C4-2B (cell line): Measurements from ENCODE around the gene LPP.

Experiments
- H3K27ac ChIP-seq: fragments of 450-650 bp; 2 replicates; pipeline ENCODE4 v1.5.1; 2017
- ZFX ChIP-seq: fragments of 450-650 bp; IDR thresholded peaks from 2 replicates; pipeline ENCODE4 v1.6.1; 2017
- TF ChIP-seq, protein P1 (sequence below): fragments of 450-650 bp; conservative IDR thresholded peaks from 2 replicates; pipeline ENCODE4 v1.5.1; 2017; ENCODE audit warnings: mild to moderate bottlenecking

LPP gene

DNA sequence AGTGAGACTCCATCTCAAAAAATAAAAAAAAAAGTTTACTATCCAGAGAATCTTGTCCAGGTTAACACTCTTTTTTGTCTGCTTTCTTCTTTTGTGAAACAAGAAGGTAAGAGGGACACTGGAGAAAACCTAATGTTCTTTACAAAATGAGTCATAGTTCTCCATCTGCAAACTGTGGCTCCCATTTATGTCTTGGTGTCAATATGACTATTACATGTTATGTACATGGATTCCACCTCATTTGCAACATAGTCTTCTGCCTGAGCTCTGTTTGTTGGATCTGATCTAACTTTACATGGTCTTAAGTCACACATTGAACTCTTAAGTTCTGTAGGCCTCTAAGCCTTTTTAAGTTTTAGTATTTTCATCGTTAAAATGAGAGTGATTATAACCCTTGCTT lies 596.7 kb downstream of the LPP start:
- no peak for TF ChIP-seq ZFX
- TF ChIP-seq, protein P1, sequence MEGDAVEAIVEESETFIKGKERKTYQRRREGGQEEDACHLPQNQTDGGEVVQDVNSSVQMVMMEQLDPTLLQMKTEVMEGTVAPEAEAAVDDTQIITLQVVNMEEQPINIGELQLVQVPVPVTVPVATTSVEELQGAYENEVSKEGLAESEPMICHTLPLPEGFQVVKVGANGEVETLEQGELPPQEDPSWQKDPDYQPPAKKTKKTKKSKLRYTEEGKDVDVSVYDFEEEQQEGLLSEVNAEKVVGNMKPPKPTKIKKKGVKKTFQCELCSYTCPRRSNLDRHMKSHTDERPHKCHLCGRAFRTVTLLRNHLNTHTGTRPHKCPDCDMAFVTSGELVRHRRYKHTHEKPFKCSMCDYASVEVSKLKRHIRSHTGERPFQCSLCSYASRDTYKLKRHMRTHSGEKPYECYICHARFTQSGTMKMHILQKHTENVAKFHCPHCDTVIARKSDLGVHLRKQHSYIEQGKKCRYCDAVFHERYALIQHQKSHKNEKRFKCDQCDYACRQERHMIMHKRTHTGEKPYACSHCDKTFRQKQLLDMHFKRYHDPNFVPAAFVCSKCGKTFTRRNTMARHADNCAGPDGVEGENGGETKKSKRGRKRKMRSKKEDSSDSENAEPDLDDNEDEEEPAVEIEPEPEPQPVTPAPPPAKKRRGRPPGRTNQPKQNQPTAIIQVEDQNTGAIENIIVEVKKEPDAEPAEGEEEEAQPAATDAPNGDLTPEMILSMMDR: no peak

GRCh38 chr3:188752850-188753249 lies 598.9 kb downstream of the LPP start:
- no peak overlapping the region for H3K27ac ChIP-seq
- TF ChIP-seq, protein P1: no peak
- no peak for TF ChIP-seq ZFX

More for the DNA sequence above, 596.7 kb downstream of the LPP start:
- H3K27ac ChIP-seq: no peak overlapping the region

DNA sequence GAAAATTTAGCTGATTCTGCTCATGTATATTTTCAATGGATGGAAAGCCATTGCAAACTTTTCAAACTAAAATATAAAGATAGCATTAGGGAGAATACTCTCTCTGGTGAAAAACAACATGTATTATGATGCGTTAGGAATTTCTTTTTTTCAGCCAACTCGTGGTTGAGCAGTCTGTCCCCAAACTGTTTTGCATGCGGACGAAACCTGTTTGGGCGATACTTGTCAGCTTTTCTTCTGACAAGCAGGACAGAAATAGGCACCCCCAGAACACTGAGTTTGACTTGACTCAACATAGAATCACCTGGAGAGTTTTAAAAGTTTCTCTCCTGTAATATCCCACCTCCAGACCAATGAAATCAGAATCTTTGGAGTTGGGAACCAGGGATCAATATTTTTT lies 600.3 kb downstream of the LPP start:
- TF ChIP-seq ZFX: no peak
- TF ChIP-seq, protein P1: no peak
- H3K27ac ChIP-seq: no peak overlapping the region

- TF ChIP-seq, protein P1: no peak
- no peak for TF ChIP-seq ZFX
Observed at GRCh38 chr3:188756241-188756640, 602.3 kb downstream of the LPP start.

GRCh38 chr3:188759336-188760005 lies 605.5 kb downstream of the LPP start:
- TF ChIP-seq, protein P1: no peak
- TF ChIP-seq ZFX: no peak
- H3K27ac ChIP-seq: no peak overlapping the region

More at GRCh38 chr3:188756241-188756640, 602.3 kb downstream of the LPP start:
- H3K27ac ChIP-seq: no peak overlapping the region

- H3K27ac ChIP-seq: no peak overlapping the region
- TF ChIP-seq, protein P1: no peak
- TF ChIP-seq ZFX: no peak
Observed at GRCh38 chr3:188760408-188760807, 606.5 kb downstream of the LPP start.

DNA sequence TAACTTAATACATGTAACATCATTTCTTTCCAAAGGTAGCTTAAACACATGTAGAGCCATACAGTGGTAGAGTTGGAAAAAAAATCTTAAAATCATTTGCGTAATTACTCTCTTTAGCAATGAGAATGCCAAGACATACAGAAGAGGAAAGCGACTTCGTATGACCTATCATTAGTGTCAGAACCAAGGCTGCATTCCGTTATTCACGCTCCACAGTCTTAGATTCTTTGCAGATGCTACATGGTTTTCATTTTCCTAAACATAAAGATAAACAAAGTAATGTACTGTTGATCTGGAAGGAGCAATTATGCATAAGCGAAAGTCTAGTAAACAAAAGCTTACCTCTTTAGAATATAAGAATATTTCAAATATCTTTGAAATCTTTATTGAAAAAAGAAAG lies 607.5 kb downstream of the LPP start:
- no peak for TF ChIP-seq ZFX
- TF ChIP-seq, protein P1: no peak
- no peak overlapping the region for H3K27ac ChIP-seq
